Calu3 (cell line): ENCODE measurements around the gene PCIF1. TPM values are rescaled to one million over a fixed set of nuclear protein-coding genes. Genes with fewer than 3 reads are reported as not detected.

Experiments used
- BruUV-seq: library from RNA; stranded (reverse); fragments of 400-500 nt; replicated peaks from 2 replicates; lab custom pipeline; 2021; lab: Mats Ljungman, UMichigan
- CTCF ChIA-PET: fragments of 300-600 bp; sonication (Branson Sonifier 250); formaldehyde crosslinking; loops from one replicate; lab custom pipeline; 2022; ENCODE audit warnings: antibody characterized with exemption; lab: Charles Lee
- DNase-seq: peaks from one replicate; pipeline ENCODE4 v3.0.0; 2022
- H3K27ac Mint-ChIP-seq: one replicate; pipeline ENCODE4 v1.8.0; 2022; ENCODE audit warnings: mixed read lengths; ENCODE audit not compliant: unreplicated experiment
- H3K27me3 Mint-ChIP-seq: one replicate; pipeline ENCODE4 v1.8.0; 2022; ENCODE audit warnings: mixed read lengths; ENCODE audit not compliant: unreplicated experiment
- H3K36me3 Mint-ChIP-seq: one replicate; pipeline ENCODE4 v1.8.0; 2022; ENCODE audit warnings: mild to moderate bottlenecking, moderate library complexity, mixed read lengths; ENCODE audit not compliant: insufficient read depth, unreplicated experiment
- H3K4me1 Mint-ChIP-seq: one replicate; pipeline ENCODE4 v1.8.0; 2022; ENCODE audit warnings: mild to moderate bottlenecking, low read depth, mixed read lengths; ENCODE audit not compliant: unreplicated experiment
- H3K4me3 Mint-ChIP-seq: one replicate; pipeline ENCODE4 v1.8.0; 2022; ENCODE audit warnings: mild to moderate bottlenecking, low read depth, moderate library complexity, mixed read lengths; ENCODE audit not compliant: unreplicated experiment
- H3K9me3 Mint-ChIP-seq: one replicate; pipeline ENCODE4 v1.8.0; 2022; ENCODE audit warnings: low read depth, mixed read lengths; ENCODE audit not compliant: unreplicated experiment
- intact Hi-C: fragments of 100-400 bp; cut with micrococcal nuclease; formaldehyde crosslinking; loops from one replicate; pipeline ENCODE4 v1.10.0; 2022; ENCODE audit not compliant: unreplicated experiment
- total RNA-seq: library from RNA; stranded (reverse); gene quantifications from 2 replicates; pipeline ENCODE4 v1.2.3, GENCODE V29; 2022
- TF ChIP-seq, protein P1 (sequence below): fragments of 200-600 bp; IDR thresholded peaks from one replicate; pipeline ENCODE4 v1.8.0; 2022; ENCODE audit warnings: antibody characterized with exemption; ENCODE audit not compliant: unreplicated experiment

Gene PCIF1
- total RNA-seq, 1 experiment from 2014 or later = 39.8 TPM

DNA sequence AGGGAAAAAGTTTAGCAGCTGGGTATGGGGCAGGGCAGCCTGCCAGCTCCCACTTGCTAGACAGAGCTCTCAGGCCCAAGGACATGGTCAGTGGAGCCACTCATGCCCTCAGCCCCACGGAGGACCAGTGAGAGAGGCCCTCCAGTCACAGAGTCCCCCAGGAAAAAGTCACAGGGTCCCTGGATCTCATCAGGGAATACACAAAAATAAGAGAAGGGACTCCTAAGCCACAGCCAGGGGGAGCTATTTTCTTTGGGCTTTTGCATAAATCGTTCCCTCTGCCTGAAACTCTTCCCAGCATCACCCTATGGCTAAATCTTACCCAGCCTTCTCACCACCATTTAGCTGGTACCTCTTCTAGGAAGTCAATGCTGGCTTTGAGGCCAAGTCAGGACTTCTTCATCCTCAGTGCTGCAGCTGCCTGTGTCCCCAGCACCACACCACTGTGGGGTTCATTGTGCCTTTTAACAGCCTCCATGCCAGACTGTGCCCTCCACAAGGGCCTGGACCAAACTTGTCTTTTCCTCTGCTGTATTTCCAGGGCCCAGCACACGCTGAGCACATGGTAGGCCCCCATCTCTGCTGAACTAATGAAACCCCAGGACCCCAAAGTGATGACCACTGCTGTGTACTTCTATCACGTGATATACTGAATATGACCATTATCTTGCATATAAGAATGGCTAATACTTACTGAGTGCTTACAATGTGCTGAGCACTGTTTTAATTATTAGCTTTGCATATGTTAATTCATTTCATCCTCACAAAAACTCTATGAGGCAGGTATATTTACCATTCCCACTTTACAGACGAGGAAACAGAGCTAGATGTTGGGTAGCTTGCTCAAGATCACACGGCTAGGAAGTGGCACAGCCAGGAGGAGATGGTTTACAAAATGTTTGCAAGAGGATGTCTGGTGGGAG, 35.5 kb downstream of the PCIF1 start:
- TF ChIP-seq, protein P1, sequence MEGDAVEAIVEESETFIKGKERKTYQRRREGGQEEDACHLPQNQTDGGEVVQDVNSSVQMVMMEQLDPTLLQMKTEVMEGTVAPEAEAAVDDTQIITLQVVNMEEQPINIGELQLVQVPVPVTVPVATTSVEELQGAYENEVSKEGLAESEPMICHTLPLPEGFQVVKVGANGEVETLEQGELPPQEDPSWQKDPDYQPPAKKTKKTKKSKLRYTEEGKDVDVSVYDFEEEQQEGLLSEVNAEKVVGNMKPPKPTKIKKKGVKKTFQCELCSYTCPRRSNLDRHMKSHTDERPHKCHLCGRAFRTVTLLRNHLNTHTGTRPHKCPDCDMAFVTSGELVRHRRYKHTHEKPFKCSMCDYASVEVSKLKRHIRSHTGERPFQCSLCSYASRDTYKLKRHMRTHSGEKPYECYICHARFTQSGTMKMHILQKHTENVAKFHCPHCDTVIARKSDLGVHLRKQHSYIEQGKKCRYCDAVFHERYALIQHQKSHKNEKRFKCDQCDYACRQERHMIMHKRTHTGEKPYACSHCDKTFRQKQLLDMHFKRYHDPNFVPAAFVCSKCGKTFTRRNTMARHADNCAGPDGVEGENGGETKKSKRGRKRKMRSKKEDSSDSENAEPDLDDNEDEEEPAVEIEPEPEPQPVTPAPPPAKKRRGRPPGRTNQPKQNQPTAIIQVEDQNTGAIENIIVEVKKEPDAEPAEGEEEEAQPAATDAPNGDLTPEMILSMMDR = peak; percentile 86
- CTCF ChIA-PET = interaction anchor here (0.6 to 2.1 kb wide), 21 partner anchors 7 to 215 kb away, joined by 3 to 17 read pairs (median 3); partner anchors contain the start of genes MMP9 and PCIF1
- BruUV-seq = no TSS peak
- intact Hi-C loops = loop anchor here (5.0 kb wide), 1 partner anchor 117 kb away; the partner anchor contains the start of gene NCOA5
- Mint-ChIP-seq H3K9me3 (no peaks in the 10 kb centered on the region), H3K4me1 (peaks cover 24% of the 10 kb centered on the region), H3K36me3 (peaks cover 54% of the 10 kb centered on the region), H3K27me3 (no peaks in the 10 kb centered on the region), H3K27ac (peak overlapping the region; percentile 80), H3K4me3 (peak overlapping the region; percentile 81)
- DNase-seq = peak; percentile 67

DNA sequence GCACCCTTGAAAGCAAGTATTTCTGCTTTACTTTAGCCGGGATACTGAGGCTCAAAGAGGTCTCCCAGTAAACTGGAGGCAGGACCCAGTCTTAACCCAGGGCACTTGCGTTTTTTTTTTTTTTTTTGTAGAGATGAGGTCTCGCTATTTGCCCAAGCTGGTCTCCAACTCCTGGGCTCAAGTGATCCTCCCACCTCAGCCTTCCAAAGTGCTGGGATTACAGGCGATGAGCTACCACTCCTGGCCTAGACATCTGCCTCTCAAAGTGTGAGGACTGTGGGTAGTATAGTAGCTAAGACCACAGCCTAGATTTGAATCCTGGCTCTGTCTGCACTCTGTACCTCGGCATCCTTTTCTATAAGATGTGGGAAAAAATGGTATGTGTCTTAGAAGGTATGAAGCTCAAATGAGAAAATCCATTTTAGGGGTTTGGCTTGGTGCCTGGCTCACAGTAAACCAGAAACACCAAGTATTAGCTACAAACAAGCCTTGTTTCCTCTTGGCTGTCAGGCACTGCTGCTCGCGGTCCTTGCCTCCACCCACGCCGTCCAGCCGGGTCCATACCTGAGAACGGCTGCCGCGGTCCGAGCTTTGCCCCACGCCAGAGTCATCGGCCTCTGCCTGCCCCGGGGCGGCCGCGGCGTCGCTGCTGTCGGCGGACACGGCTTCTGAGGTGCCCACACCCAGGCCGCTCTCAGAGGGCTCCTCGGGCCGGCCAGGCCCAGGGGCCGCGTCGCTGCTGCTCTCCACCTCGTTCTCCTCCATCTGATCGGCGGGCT, 36.4 kb downstream of the PCIF1 start:
- intact Hi-C loops = loop anchor here (5.0 kb wide), 1 partner anchor 116 kb away; the partner anchor contains the start of gene NCOA5
- Mint-ChIP-seq H3K27ac (peak overlapping the region; percentile 80), H3K4me3 (peak overlapping the region; percentile 81), H3K4me1 (peaks cover 24% of the 10 kb centered on the region), H3K9me3 (no peaks in the 10 kb centered on the region), H3K36me3 (peaks cover 46% of the 10 kb centered on the region), H3K27me3 (peaks cover 6% of the 10 kb centered on the region)
- peak; percentile 33 for DNase-seq
- CTCF ChIA-PET = interaction anchor here (0.6 to 2.1 kb wide), 18 partner anchors 8 to 732 kb away, joined by 3 to 17 read pairs (median 4); partner anchors contain the start of genes MMP9 and PCIF1
- TF ChIP-seq, protein P1 = no peak
- BruUV-seq = no TSS peak

DNA sequence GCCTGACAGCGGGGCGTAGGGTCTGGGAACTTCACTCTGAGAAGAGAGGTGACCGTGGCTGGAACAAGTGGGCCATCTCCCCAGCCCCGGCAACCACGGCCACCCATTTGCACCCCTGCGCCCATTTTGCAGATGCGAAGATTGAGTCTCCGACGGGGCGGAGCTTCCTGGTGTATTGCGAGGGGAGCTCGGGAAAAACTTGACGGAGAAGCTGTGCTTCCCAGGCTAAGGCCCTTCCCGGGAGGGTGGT, 36.9 kb downstream of the PCIF1 start:
- intact Hi-C loops = loop anchor here (5.0 kb wide), 1 partner anchor 116 kb away; the partner anchor contains the start of gene NCOA5
- Mint-ChIP-seq H3K4me1 (peaks cover 24% of the 10 kb centered on the region), H3K36me3 (peaks cover 44% of the 10 kb centered on the region), H3K27ac (peak overlapping the region; percentile 80), H3K9me3 (no peaks in the 10 kb centered on the region), H3K27me3 (peaks cover 11% of the 10 kb centered on the region), H3K4me3 (peak overlapping the region; percentile 81)
- TF ChIP-seq, protein P1 = no peak
- no peak for DNase-seq
- no TSS peak for BruUV-seq
- CTCF ChIA-PET = interaction anchor here (1.0 to 2.1 kb wide), 6 partner anchors 12 to 46 kb away, joined by 3 to 17 read pairs (median 7); partner anchors contain the start of genes MMP9 and PCIF1
